GM21619 (cell line): Measurements from ENCODE around the gene CPVL.

ENCODE experiments used
- ATAC-seq: cut with Tn5 transposase; IDR thresholded peaks from one replicate; pipeline ENCODE4 v1.9.1; 2021; ENCODE audit not compliant: unreplicated experiment

The CPVL gene

GRCh38 chr7:28953633-28954032 lies 192.7 kb downstream of the CPVL start:
- ATAC-seq = no peak
